Measurements from ENCODE around the gene MME.

MME gene

DNA sequence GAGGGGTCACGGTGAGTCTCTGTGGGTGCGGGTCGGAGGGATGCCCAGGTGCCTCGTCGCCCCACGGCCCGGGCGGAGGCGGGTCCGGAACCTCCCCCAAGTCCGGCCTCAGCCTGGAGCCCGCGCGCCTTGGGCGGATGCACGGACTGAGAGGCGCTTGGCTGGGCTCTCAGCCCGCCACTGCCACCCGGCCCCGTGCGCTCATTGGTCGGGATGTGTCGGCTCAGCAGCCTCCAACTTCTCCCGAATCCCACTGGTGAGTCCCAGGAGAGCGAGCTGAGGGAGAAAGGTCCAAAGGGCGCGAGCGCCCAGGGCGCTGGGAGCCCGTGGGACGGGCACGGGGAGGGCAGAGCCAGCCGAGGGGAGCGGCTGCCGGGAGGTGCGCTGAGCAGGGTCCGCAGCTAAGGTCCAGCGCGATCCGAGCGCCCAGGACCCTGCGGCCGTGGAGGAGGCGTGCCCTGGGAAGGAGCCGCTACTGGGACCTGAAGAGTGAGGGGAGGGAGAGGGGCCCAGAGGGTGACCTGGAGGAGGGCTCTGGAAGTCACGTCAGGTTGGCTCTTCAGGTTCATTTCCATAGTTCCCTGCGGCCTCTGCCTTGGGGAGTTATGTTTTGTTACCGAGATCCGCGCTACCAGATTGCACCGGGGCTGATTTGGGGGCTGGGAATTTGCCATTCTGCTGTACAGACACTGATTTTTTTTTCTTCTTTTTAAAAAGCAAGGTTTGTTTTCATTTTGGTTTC lies at the start of gene MME:
TSS of gene MME (plus strand) at position 574 of the 742 bp plus-strand sequence. CDS start 3,849 bp downstream, outside the sequence.
- H3K9me3 ChIP-seq (ENCODE audit: control insufficient read depth, low read length), result no peaks in the 10 kb centered on the region
- peak within 1 kb of the TSS; percentile 34 for H3K4me3 ChIP-seq (ENCODE audit: low read length)
- H3K36me3 ChIP-seq (ENCODE audit: control insufficient read depth, insufficient read depth, low read length), result no peaks in the 10 kb centered on the region
- H3K27me3 ChIP-seq (ENCODE audit: control insufficient read depth, insufficient read depth, low read length), result peaks cover 42% of the 10 kb centered on the region
- peak within 1 kb of the TSS; percentile 33 for H3K9ac ChIP-seq (ENCODE audit: low read length)
- peaks cover 5% of the 10 kb centered on the region for H3K4me1 ChIP-seq (ENCODE audit: control insufficient read depth, insufficient read depth, low read length)

DNA sequence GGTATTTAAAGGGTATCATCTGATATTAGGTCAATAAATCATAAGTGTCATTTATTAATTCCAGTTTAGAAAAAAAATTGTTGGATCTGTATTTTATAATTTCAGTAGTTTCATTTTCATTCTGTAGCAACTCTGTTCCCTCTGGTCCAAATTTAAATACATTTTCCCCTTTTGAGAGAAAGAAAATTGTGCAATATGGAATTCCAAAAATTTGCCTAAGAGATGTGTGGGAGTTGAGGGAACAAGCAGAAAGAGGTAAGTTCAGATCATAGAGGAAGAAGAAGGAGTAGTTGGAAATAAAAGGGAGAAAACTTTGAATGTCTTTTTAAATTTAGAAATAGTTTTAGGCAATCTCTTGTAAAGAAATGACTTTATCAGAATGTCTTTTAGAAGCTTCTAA lies 48.9 kb upstream of the MME start:
- Histone ChIP-seq H3K4me3 (ENCODE audit: low read length) (no peak overlapping the region), H3K27me3 (ENCODE audit: control insufficient read depth, insufficient read depth, low read length) (no peaks in the 10 kb centered on the region), H3K9me3 (ENCODE audit: control insufficient read depth, low read length) (no peaks in the 10 kb centered on the region), H3K4me1 (ENCODE audit: control insufficient read depth, insufficient read depth, low read length) (no peaks in the 10 kb centered on the region), H3K9ac (ENCODE audit: low read length) (no peak overlapping the region), H3K36me3 (ENCODE audit: control insufficient read depth, insufficient read depth, low read length) (no peaks in the 10 kb centered on the region)

DNA sequence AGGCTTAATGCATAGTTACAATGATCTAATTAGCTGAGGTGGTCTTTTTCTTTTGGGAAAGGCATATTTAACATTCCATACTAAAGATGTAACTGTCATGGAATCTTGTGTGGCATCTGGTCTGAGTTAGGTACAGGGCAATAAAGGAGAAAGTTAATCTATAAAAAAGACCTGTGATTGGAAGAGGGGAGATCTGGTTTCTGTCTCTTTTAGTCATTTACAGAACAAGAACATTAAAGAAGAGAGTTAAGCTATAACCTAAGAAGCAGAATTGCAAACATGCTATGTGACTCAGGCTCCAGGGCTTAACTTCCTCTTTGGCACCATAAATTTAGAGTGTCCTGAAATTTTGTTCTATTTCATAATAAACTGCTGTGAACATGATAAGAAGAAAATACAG lies 47.2 kb upstream of the MME start:
- Histone ChIP-seq H3K27me3 (ENCODE audit: control insufficient read depth, insufficient read depth, low read length) (no peaks in the 10 kb centered on the region), H3K9ac (ENCODE audit: low read length) (no peak overlapping the region), H3K4me3 (ENCODE audit: low read length) (no peak overlapping the region), H3K4me1 (ENCODE audit: control insufficient read depth, insufficient read depth, low read length) (no peaks in the 10 kb centered on the region), H3K9me3 (ENCODE audit: control insufficient read depth, low read length) (no peaks in the 10 kb centered on the region), H3K36me3 (ENCODE audit: control insufficient read depth, insufficient read depth, low read length) (no peaks in the 10 kb centered on the region)

DNA sequence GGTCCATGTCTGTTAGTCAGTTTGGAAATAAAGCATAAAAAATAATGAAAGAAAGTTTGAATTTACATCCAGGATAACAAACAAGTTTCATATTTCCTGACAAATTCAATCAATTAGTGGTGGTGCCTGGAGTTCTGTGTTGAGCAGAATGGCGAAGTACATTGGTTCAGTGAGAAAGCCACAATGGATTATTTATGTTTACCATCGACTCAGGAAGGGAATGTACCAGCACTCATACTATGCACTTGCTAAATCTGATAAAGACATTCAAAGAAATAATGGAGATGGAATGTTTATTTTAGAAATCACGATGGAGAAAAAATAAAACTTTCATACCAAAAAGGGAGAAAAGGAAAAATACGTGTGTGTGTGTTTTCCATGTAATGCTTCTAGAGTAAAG lies 45.3 kb upstream of the MME start:
- Histone ChIP-seq H3K9me3 (ENCODE audit: control insufficient read depth, low read length) (no peaks in the 10 kb centered on the region), H3K4me1 (ENCODE audit: control insufficient read depth, insufficient read depth, low read length) (no peaks in the 10 kb centered on the region), H3K9ac (ENCODE audit: low read length) (no peak overlapping the region), H3K4me3 (ENCODE audit: low read length) (no peak overlapping the region), H3K36me3 (ENCODE audit: control insufficient read depth, insufficient read depth, low read length) (no peaks in the 10 kb centered on the region), H3K27me3 (ENCODE audit: control insufficient read depth, insufficient read depth, low read length) (no peaks in the 10 kb centered on the region)

DNA sequence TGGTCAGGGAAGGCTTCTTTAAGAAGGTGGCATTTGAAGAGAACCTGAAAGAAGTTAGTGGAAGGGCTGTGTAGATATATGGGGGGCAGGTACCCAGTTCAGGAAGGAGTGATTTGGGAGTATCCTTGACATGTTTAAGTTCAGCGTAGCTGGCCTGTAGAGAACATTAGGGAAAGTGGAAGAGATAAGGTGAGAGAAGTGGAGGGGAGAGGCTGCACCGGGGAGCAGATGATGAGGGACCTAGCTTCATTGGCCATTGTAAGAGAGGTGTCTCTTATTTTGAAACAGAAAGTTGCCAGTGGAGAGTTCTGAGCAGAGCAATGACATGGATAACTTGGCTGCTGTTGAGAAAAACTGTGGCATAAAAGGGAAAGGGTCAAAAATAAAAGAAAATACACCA lies 44.6 kb upstream of the MME start:
- H3K36me3 ChIP-seq (ENCODE audit: control insufficient read depth, insufficient read depth, low read length), result no peaks in the 10 kb centered on the region
- H3K9me3 ChIP-seq (ENCODE audit: control insufficient read depth, low read length), result no peaks in the 10 kb centered on the region
- H3K27me3 ChIP-seq (ENCODE audit: control insufficient read depth, insufficient read depth, low read length), result no peaks in the 10 kb centered on the region
- no peak overlapping the region for H3K9ac ChIP-seq (ENCODE audit: low read length)
- H3K4me1 ChIP-seq (ENCODE audit: control insufficient read depth, insufficient read depth, low read length), result no peaks in the 10 kb centered on the region
- no peak overlapping the region for H3K4me3 ChIP-seq (ENCODE audit: low read length)

DNA sequence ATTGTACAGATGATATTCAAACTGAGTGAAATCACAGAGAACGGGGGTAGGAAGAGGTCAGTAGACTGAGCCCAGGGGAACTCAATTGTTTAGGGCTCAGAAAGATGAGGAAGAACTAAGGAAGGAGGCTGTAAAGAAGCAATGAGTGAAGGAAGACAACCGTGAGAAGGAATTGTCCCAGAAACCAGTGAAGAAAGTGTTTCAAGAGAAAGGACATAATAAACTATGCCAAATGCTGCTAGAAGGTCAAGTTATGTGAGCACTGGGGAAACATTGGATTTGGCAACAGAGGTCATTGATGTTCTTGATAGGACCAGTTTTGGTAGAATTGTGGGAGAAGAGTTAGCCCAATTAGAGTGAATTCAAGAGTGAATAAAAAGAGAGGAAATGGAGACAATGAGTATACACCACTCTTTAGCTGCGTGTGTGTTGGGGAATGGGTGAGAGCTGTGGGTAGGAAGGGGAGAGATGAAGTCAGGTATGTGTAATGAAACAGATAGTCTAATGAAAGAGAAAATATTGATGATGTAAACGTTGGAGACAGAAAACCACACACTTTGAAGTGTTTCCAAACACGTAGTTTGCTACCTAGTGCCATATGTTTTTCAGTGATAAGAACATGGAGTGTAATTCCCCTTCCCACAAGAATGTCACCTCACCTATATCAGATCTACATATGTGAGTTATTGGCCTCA lies 42.5 kb upstream of the MME start:
- no peaks in the 10 kb centered on the region for H3K4me1 ChIP-seq (ENCODE audit: control insufficient read depth, insufficient read depth, low read length)
- H3K9ac ChIP-seq (ENCODE audit: low read length), result no peak overlapping the region
- no peaks in the 10 kb centered on the region for H3K27me3 ChIP-seq (ENCODE audit: control insufficient read depth, insufficient read depth, low read length)
- no peak overlapping the region for H3K4me3 ChIP-seq (ENCODE audit: low read length)
- H3K36me3 ChIP-seq (ENCODE audit: control insufficient read depth, insufficient read depth, low read length), result no peaks in the 10 kb centered on the region
- no peaks in the 10 kb centered on the region for H3K9me3 ChIP-seq (ENCODE audit: control insufficient read depth, low read length)

DNA sequence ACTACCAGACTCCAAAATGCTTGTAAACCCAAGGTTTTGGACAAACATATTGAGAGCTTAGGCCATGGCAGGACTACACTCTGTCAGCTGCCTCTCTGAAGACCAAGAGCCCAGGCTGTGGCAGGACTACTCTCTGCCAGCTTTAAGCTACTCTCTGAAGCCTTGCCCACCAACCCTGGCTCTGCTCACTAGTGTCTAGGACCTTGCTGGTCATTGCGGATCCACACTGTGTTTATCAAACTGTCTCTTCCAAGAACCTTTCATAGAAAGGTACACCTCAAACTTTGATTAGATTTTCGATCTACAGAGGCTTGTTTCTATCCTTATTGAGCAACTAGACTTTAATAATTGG lies 41.9 kb upstream of the MME start:
- no peaks in the 10 kb centered on the region for H3K36me3 ChIP-seq (ENCODE audit: control insufficient read depth, insufficient read depth, low read length)
- no peaks in the 10 kb centered on the region for H3K9me3 ChIP-seq (ENCODE audit: control insufficient read depth, low read length)
- no peak overlapping the region for H3K9ac ChIP-seq (ENCODE audit: low read length)
- H3K4me1 ChIP-seq (ENCODE audit: control insufficient read depth, insufficient read depth, low read length), result no peaks in the 10 kb centered on the region
- no peaks in the 10 kb centered on the region for H3K27me3 ChIP-seq (ENCODE audit: control insufficient read depth, insufficient read depth, low read length)
- H3K4me3 ChIP-seq (ENCODE audit: low read length), result no peak overlapping the region

DNA sequence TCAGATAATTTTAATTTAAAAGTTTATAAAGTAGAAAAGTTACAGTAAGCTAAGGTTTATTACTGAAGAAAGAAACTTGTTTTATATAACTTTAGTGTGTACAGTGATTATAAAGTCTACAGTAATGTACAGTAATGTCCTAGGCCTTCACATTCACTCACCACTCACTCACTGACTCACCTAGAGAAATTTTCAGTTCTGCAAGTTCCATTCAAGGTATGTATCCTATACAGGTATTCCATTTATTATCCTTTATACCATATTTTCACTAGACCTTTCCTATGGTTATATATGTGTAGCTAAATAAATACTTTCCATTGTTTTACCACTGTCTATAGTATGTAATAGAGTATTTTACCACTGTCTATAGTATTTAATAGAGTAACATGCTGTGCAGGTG lies 33.2 kb upstream of the MME start:
- Histone ChIP-seq H3K4me1 (ENCODE audit: control insufficient read depth, insufficient read depth, low read length) (no peaks in the 10 kb centered on the region), H3K4me3 (ENCODE audit: low read length) (no peak overlapping the region), H3K27me3 (ENCODE audit: control insufficient read depth, insufficient read depth, low read length) (no peaks in the 10 kb centered on the region), H3K9me3 (ENCODE audit: control insufficient read depth, low read length) (no peaks in the 10 kb centered on the region), H3K36me3 (ENCODE audit: control insufficient read depth, insufficient read depth, low read length) (no peaks in the 10 kb centered on the region), H3K9ac (ENCODE audit: low read length) (no peak overlapping the region)

DNA sequence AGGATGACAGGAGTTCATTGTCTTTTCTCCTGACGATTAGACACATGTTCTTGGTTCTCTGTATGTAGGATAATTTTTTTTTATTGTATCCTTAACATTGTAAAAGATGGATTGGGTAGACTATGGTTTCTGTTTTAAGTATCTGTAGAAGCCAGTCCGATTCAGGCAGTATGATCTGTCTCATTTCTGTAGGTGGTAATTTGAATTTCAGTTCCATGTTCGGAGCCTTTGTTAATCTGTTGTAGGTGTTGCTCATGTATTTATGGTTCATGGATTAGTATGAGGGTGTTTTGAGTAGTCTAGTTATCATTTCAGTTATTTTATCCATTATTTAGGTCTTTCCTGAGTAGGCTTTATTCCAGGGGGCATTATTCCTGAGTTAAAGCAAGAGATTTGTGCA lies 32.4 kb upstream of the MME start:
- Histone ChIP-seq H3K4me3 (ENCODE audit: low read length) (no peak overlapping the region), H3K9me3 (ENCODE audit: control insufficient read depth, low read length) (no peaks in the 10 kb centered on the region)

DNA sequence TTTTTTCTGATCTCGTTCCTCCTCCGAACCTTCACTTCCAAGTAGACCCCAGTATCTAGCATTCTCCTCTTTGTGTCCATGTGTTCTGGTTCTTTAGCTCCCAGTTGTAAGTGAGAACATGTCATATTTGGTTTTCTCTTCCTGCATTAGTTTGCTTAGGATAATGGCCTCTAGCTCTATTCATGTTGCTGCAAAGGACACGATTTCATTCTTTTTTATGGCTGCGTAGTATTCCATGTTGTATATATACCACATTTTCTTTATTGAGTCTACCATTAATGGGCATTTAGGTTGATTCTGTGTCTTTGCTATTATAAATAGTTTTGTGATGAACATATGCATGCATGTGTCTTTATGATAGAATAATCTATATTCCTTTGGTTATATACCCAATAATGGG lies 30.2 kb upstream of the MME start:
- no peaks in the 10 kb centered on the region for H3K36me3 ChIP-seq (ENCODE audit: control insufficient read depth, insufficient read depth, low read length)
- H3K27me3 ChIP-seq (ENCODE audit: control insufficient read depth, insufficient read depth, low read length), result no peaks in the 10 kb centered on the region
- H3K4me3 ChIP-seq (ENCODE audit: low read length), result no peak overlapping the region
- H3K4me1 ChIP-seq (ENCODE audit: control insufficient read depth, insufficient read depth, low read length), result no peaks in the 10 kb centered on the region
- H3K9me3 ChIP-seq (ENCODE audit: control insufficient read depth, low read length), result no peaks in the 10 kb centered on the region
- no peak overlapping the region for H3K9ac ChIP-seq (ENCODE audit: low read length)

More for the DNA sequence above, 32.4 kb upstream of the MME start:
- H3K27me3 ChIP-seq (ENCODE audit: control insufficient read depth, insufficient read depth, low read length), result no peaks in the 10 kb centered on the region
- H3K4me1 ChIP-seq (ENCODE audit: control insufficient read depth, insufficient read depth, low read length), result no peaks in the 10 kb centered on the region
- no peak overlapping the region for H3K9ac ChIP-seq (ENCODE audit: low read length)
- no peaks in the 10 kb centered on the region for H3K36me3 ChIP-seq (ENCODE audit: control insufficient read depth, insufficient read depth, low read length)

DNA sequence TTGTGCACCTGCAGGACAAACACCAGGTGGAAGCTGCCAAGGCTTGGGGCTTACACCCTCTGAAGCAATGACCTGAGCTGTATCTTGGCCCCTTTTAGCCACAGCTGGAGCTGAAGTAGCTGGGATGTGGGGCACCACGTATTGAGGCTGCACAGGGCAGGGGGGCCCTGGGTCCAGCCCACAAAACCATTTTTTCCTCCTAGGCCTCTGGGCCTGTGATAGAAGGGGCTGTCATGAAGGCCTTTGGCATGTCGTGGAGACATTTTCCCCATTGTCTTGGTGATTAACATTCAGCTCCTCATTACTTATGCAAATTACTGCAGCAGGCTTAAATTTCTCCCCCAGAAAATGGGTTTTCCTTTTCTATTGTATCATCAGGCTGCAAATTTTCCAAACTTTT lies 27.6 kb upstream of the MME start:
- H3K36me3 ChIP-seq (ENCODE audit: control insufficient read depth, insufficient read depth, low read length), result no peaks in the 10 kb centered on the region
- no peak overlapping the region for H3K9ac ChIP-seq (ENCODE audit: low read length)
- H3K4me1 ChIP-seq (ENCODE audit: control insufficient read depth, insufficient read depth, low read length), result no peaks in the 10 kb centered on the region
- no peaks in the 10 kb centered on the region for H3K27me3 ChIP-seq (ENCODE audit: control insufficient read depth, insufficient read depth, low read length)
- H3K9me3 ChIP-seq (ENCODE audit: control insufficient read depth, low read length), result no peaks in the 10 kb centered on the region
- no peak overlapping the region for H3K4me3 ChIP-seq (ENCODE audit: low read length)

DNA sequence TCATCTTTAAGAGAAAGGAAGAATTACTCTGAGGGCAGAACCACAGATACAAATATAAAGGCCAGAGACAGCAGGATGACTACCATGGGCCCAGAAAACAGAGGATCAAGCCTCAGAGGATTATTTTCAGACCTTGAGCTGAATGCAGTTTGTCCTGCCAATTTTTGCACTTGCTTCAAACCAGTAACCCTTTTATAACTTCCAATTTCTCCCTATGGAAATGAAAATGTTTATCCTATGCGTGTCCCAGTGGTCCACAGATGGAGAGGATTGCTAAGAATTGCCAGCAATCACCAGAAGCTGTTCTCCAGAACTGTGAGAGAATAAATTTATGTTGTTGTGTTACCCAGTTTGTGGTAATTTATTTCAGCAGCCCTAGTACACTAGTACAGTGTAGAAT lies 26.4 kb upstream of the MME start:
- Histone ChIP-seq H3K36me3 (ENCODE audit: control insufficient read depth, insufficient read depth, low read length) (no peaks in the 10 kb centered on the region), H3K9ac (ENCODE audit: low read length) (no peak overlapping the region), H3K4me3 (ENCODE audit: low read length) (no peak overlapping the region), H3K9me3 (ENCODE audit: control insufficient read depth, low read length) (no peaks in the 10 kb centered on the region), H3K4me1 (ENCODE audit: control insufficient read depth, insufficient read depth, low read length) (no peaks in the 10 kb centered on the region), H3K27me3 (ENCODE audit: control insufficient read depth, insufficient read depth, low read length) (no peaks in the 10 kb centered on the region)
